Fibroblast of skin of right quadriceps (primary cell): ENCODE measurements around the gene RHOBTB1.
"Not testable (repeated sequence)": the region's sequence is repeated elsewhere in the genome, so short reads cannot be mapped to it uniquely, and the experiment has no call there.

ENCODE experiments used
- DNase-seq: peaks from one replicate; pipeline ENCODE4 v3.0.0-alpha.2; 2013

RHOBTB1 gene

DNA sequence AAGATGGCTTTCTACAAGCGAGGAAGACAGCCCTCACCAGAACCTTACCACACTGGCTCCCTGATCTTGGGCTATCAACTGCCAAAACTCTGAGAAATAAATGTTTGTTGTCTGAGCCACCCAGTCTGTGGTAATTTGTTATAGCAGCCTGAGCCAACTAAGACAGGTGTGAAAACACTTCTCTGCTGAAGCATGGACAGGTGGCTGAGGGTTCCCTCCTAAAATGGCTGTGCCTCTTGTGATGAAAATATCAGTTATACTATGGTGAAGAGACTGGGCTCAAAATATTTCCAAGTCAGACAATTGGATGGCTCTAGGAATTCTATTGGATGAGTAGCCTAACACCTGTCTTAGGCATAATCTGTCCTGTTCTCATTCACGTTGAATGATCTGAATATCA is 87.6 kb downstream of the RHOBTB1 start:
- DNase-seq, result no peak

DNA sequence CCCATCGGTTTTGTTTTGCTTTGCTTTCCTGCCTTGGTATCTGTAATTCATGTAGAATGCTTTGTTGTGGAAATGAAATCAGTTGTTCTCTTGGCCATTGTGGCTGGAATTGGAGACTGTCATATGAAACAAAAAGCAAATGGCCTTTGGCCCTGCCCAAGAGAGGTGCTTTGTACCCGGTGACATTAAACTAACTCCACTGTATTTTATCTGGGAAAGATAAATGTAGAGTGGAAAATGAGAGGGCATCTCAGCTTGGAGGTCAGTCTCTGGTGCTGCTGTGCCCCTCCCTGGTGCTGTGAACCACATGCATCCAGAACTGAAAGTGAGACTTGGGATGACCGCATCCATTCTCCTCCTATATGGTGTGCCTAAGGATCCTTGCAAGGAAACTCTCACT is 90.3 kb downstream of the RHOBTB1 start:
- no peak for DNase-seq

DNA sequence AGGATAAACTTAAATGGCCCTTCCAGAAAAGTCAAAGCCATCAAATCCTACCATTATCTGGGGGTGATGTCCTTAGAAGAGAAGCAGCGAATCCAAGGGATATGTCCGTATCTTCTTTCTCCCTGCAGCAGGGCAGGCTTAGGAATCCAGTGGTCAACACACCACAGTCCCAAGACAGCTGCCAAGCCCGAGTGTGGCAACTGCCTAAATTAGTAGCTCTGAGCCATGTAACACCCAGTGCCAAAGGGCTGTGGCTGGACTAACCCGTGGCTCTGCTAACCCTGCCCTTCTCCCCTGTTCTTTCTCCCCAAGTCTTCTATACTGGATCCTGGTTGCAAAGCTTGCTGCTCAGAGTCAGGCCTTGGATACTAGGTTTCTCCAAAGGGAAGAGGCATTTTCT is 90.9 kb downstream of the RHOBTB1 start:
- no peak for DNase-seq

DNA sequence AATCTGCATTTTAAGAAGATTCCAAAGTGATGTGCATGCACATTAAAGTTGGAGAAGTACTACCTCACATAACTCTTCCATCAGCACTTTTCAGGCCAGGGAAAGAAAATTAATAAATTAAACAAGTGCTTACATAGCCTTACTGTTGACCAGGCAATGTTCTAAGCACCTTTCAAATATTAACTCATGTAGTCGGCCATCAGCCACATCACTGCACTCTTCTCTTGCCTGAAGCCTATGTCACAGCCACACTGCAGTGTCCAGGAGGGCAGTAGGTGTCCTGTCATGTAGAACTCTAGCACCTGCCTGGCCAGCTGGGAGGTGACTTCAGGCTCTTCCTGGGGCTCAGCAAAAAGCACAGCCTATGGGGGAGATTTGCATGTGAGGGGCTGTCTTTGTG is 94.2 kb downstream of the RHOBTB1 start:
- no peak for DNase-seq

DNA sequence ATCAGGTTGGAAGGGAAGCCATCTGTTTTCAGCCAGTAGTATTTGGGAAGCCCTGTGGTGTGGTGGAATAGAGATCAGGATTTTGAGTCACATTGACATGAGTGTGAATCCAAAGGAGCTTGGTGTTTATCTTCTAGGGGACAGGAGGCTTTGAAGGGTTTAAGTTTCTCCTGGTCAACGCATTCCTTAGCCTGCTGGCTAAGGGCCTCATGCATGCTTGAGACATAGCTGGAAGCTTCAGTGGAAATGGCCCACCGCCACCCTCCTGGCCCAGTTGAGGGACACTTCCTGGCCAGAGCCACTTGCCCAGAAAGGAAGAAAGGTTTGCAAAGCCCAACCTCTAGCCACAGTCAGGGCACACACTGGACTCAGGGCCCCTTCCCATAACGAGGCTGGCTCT is 94.8 kb downstream of the RHOBTB1 start:
- no peak for DNase-seq

DNA sequence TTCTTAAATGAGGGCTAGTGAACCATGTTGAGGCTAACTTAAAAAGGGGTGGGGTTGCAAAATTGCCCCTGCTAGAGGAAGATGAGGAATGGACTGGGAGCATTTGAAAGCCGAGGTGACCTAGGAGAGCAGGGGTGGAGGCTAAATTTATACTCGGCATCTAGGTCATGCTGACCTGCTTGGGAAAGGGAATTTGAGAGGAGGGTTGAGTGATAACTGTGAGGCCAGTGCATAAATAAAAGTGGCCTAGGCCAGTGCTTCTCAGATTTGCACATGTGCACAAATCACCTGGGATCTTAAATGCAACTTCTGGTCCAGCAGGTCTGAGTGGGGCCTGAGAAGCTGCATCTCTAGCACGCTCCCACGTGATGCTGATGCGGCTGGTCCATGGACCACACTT is 95.3 kb downstream of the RHOBTB1 start:
- no peak for DNase-seq

DNA sequence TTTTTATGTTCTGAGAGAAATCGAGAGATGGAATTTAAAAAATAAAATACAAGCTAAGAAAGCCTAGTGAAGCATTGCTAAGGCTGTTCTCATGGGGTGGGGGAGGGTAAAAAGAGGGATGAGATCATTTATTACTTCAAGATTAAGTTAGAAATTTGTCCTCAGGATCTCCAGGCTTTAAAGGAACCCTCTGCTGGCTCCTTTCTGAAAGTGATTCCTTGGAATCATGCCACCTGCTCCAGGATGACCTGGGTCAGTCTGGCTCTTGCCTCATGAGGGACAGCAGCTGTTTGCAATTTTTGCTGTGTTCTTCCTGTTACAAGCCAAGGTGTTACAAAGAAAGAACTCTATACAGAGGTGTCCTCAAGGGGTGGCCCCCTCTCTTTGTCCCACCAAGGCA is 95.9 kb downstream of the RHOBTB1 start:
- peak; percentile 49 for DNase-seq

DNA sequence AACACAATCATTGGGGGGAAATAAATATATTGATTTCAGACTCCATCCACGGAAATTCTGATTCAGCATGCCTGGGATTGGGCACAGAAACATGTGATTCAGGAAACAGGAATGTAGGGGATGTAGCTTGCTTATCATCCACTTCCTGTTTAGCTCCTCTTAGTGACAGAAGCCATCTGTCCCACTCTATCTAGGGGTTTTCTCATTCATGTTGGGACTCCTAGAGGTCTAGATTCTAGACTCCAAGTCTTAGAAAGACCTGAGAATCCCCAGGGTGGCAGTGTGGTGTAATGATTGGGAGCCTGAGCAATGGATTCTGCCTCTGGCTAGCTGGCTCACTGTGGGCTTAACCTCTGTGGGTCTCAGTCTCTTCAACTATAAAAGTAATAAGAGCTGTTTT is 97.8 kb downstream of the RHOBTB1 start:
- DNase-seq, result peak; percentile 61

DNA sequence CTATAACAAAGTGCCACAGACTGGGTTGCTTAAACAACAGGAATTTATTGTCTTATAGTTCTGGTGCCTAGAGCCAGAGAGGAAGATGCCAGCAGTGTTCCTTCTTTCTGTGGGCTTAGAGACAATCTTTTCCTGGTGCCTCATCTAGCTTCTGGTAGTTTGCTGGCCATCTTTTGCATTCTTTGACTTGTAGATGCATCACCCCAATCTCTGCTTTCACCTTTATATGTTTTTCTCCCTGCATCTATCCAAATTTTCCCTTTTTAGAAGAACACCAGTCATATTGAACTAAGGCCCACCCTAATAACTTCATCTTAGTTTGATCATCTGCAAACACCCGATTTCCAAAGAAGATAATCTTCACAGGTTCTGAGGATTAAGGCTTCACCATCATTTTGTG is 98.9 kb downstream of the RHOBTB1 start:
- DNase-seq, result no peak

DNA sequence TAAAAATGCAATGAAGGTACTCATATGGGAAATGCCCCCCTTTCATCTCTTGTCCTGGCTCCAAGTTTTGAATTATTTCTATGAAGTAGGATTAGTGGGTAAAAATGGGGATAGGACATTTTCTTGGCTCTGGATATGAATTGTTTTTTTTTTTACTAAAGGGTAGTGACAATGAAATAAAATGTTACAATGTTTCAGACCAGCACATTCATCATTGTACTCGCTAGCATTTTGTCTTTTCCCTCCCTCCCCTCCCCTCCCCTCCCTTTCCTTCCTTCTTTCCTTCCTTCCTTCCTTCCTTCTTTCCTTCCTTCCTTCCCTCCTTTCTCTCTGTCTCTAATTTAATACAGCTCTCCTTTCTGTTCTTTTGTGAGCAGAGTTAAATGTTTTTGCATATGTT is 101.3 kb downstream of the RHOBTB1 start:
- no peak for DNase-seq

DNA sequence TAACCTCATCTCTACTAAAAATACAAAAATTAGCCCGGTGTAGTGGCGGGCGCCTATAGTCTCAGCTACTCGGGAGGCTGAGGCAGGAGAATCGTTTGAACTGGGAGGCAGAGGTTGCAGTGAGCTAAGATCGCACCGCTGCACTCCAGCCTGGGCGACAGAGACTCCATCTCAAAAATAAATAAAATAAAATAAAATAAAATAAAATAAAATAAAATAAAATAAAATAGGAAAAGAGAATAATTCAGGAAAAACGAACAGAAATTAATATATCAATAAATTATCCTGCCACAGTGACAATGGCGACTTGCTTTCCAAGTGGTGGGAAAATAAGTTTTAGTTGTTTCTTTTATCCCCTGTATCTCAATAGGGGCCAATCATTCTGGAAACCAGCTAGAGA is 102.8 kb downstream of the RHOBTB1 start:
- not testable (repeated sequence) for DNase-seq

DNA sequence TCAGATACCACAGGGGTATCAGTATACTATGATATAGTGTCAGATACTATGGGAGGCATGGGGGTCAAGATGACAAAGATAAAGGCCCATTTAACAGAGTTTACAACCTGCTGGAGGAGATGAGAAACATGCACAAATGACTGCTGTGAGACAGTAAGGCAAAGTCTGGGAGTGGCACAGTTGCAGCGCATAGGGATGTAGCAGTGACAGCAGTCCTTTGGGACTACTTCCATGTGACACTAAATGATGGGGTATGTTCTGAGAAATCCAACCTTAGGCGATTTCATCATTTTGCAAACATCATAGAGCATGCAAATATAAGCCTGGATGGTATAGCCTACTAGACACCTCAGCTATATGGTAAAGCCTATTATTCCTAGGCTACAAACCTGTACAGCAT is 108.9 kb downstream of the RHOBTB1 start:
- DNase-seq, result no peak

DNA sequence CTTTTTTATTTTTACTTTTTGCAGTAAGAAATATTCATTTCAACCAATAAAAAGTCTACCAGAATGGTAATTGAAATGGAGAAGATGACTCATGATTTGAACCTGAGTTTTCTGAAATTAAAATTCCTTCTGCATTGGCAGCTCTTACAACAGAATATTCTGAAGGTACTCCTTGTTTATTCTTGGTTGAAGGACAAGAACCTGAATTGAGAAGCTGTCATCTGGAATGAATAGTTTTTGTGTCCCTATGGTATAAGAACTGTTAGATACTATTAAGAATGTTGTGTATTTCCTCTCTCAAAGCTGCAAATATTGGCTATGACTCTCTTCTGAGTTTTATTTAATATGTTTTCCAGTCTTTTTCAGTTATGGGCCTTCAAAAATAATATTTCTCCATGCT is 109.6 kb downstream of the RHOBTB1 start:
- DNase-seq, result no peak

DNA sequence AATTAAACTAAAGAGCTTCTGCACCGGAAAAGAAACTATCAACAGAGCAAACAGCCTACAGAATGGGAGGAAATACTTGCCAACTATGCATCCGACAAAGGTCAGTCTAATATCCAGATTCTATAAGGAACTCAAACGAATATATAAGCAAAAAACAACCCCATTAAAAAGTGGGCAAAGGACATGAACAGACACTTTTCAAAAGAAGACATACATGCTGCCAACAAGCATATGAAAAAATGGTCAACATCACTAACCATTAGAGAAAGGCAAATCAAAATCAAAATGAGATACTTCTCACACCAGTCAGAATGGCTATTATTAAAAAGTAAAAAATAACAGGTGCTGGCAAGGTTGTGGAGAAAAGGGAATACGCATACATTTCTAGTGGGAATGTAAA is 111.8 kb downstream of the RHOBTB1 start:
- DNase-seq, result not testable (repeated sequence)

DNA sequence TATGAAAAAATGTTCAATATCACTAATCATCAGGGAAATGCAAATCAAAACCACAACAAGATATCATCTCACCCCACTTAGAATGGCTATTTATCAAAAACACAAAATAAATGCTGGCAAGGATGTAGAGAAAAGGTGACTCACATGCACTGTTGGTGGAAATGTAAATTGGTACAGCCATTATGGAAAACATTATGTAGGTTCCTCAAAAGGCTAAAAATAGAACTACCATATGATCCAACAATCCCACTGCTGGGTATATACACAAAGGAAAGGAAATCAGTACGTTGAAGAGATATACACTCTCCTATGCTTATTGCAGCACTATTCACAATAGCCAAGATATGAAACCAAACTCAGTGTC is 115.5 kb downstream of the RHOBTB1 start:
- DNase-seq, result peak; percentile 75

DNA sequence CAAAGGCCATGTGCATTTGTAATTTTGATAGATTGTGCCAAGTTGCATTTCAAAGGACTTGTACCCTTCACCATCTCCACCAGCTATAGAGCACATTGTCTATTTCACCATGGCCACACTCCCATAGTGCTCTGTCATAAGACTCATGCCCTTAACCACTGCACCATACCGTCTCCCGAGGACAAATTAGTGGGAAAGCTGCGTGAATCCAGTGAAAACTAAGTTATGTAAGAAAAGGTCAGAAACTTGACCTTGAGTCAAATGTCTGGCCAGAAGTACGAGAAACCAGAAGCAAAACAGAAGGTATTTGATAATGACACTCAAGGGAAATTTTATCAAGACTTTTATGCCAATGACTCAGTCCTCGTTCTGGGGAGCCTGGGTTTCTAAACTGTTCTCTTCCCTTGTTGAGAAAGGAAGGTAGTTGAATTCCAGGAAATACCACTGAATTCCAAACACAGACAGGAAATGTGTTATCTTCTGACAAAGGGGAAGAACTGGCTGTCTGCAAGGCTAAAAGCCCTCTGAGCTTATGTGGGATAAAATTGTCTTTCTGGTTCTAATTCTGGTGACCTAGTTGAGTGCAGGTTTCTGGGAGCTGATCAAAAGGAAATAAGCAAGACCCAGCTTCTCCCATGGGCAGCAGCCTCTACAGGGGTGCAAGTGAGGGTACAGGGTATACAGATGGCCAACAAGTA is 116.0 kb downstream of the RHOBTB1 start:
- peak; percentile 90 for DNase-seq

DNA sequence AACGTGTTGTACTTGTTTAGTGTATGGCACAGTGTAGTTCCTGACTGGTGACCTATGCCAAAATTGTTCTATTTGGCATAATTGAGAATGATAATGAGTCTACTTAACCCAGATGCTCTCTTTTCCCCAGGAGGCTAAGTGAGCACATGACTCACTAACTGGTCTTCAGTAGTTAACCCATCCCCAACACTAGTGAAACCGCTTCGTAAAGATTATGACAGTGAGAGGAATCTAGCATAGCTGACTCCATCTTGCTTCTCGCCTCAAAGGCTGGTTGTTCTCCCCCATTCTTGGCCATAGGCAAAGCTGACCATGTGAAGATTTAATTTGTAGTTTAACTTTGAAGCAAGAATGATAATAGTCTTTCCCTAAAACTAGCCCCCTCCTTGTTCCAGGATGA is 118.5 kb downstream of the RHOBTB1 start:
- DNase-seq, result no peak

DNA sequence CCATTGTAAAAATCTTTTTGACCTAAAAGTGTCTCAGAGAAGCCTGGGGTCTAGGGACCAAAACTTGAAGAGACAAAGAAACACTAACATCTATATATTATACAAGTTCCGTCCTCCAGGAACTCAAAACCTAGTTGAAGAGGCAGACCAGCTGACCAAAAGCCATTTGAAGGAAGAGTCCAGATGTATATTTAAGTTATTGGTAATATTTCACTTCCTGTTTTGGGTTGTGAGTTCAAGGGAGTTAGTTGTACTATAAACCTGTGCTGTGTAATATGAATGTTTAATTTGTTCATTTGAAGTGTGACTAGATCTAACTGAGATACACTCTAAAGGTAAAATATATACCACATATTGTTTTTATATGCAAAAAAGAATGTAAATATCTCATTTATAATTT is 120.7 kb downstream of the RHOBTB1 start:
- DNase-seq, result no peak

DNA sequence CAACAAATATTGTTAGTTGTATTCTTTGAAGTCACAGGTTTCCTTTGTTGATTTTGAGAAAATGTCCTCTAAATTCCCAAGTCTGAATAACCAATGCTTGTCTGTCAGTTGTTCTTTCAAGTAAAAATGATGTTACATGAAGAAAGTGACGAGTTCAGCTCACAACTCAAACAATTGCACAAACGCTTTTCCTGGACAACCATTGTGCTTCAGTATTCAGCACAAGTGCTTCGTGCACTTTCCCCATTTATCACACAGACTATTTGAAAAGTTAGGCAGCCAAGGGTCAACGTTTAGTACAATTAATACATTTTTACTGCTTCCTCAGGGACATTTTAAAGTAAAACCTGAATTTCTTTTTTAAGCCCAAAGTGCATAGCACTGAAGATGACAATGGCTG is 121.2 kb downstream of the RHOBTB1 start:
- DNase-seq, result no peak

DNA sequence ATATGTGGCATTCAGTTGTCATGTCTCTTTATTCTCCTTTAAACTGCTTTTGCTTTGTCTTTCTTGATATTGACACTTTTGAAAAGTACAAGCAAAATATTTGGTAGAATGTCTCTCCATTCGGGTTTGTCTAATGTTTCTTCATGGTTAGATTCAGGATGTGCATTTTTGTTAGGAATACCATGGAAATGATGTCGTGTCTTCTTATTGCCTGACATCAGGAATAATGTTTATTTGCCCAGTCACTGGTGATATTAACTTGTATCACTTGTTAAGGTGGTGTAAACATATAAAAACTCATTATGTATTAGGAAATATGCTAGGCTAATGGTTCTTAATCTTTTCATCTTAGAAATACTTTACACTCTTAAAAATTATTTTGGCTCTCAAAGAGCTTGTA is 122.3 kb downstream of the RHOBTB1 start:
- DNase-seq, result peak; percentile 52

DNA sequence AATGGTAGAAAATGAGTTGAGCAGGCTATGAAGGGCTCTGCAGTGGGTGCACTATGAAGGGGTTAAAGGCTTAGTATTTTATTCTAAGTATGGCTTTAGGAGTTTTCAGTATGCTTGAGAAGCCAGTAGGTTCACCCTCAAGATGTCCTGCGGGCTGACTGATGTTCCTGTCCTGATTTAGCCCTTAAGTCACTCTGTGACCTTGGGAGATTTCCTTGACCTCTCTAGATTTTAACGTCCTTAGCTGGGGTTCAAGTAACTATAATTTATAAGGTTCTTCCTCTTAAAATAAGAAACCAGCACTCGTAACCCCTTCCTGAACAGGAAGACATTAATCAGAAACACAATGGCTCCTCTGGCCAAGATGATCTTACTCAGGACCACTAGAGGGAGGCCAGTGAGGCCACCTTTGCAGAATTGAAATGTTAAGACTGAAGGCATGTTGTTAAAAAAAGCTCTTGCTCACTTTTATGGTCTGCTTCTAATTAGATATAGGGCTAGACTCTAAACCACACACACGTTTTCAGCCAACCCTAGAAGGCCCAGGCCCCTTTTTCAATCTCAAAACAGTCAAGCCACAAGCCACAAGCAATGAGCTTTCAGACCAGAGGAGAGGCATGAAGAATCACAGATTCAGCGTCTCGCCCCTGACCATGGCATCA is 123.8 kb downstream of the RHOBTB1 start:
- peak; percentile 94 for DNase-seq
